OCI-LY1 (cell line): ENCODE data around the gene FERMT3.

Source experiments
- CTCF ChIP-seq: fragments of 200-600 bp; sonication (generic), shearing (Covaris generic); IDR thresholded peaks from 2 replicates; pipeline ENCODE4 v1.5.1; 2017; ENCODE audit warnings: mild to moderate bottlenecking, antibody characterized with exemption, low read length, moderate library complexity, mixed read lengths
- EZH2 ChIP-seq: fragments of 200-600 bp; sonication (generic), shearing (Covaris generic); IDR thresholded peaks from 2 replicates; pipeline ENCODE4 v1.8.0; 2017; ENCODE audit warnings: borderline replicate concordance, mixed run types, mild to moderate bottlenecking, antibody characterized with exemption, low read length, moderate library complexity, mixed read lengths

GRCh38 chr11:64206457-64207255, at the start of gene FERMT3:
- TF ChIP-seq CTCF (no peak), EZH2 (no peak)
